Spleen (tissue), 7 donors: ENCODE data around the gene LRRC34.

Source experiments
- POLR2AphosphoS5 ChIP-seq, 3 donors: sonication (generic); formaldehyde crosslinking; IDR thresholded peaks; one replicate each; pipeline ENCODE4 v1.5.1; 2017; ENCODE audit warnings: antibody characterized with exemption in 3 of 3
- TF ChIP-seq, protein P1 (sequence below), 11 experiments: fragments of 200-600 bp in 7 of 11; fragments of 450-650 bp in 4 of 11; sonication (generic) in 4 of 11; IDR thresholded peaks in 8 of 11; conservative IDR thresholded peaks in 3 of 11; 1 replicate in 7 of 11; 2 replicates in 4 of 11; pipeline versions ENCODE4 v1.4.0 to v1.8.0; 2016 to 2021; ENCODE audit warnings: antibody characterized with exemption in 11 of 11, inconsistent platforms in 4 of 11, mild to moderate bottlenecking in 1 of 11
- donor health status: DM: no; HTN: no; CAD: no; lungs with moderate emphysema.
- donor health status: DM: no; HTN: no; CAD: no.
- donor health status: DM: no; HTN: no; CAD: no.

DNA sequence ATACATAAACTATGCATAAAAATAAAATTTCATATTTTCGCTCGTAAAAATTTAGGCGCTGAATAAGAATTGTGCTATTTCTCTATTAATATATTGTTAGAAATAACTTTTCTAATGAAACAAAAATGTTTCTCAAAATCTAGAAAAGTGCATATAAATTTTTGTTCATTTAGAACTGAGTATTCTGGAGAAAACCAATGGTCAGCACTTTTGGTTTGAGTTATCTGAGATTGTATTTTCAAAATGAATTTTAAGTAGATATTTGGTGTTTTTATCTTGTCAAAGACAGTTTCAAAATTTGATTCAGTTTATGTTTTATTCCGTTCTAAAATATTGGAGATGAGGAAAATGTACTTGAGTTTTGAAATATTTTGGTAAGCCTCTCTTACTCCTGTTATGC, 25.6 kb downstream of the LRRC34 start:
- TF ChIP-seq, protein P1, sequence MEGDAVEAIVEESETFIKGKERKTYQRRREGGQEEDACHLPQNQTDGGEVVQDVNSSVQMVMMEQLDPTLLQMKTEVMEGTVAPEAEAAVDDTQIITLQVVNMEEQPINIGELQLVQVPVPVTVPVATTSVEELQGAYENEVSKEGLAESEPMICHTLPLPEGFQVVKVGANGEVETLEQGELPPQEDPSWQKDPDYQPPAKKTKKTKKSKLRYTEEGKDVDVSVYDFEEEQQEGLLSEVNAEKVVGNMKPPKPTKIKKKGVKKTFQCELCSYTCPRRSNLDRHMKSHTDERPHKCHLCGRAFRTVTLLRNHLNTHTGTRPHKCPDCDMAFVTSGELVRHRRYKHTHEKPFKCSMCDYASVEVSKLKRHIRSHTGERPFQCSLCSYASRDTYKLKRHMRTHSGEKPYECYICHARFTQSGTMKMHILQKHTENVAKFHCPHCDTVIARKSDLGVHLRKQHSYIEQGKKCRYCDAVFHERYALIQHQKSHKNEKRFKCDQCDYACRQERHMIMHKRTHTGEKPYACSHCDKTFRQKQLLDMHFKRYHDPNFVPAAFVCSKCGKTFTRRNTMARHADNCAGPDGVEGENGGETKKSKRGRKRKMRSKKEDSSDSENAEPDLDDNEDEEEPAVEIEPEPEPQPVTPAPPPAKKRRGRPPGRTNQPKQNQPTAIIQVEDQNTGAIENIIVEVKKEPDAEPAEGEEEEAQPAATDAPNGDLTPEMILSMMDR (IDR thresholded peaks at IDR 0.05 in 8 of 11, conservative IDR thresholded peaks at IDR 0.05 in 3 of 11), result no peak
- TF ChIP-seq POLR2AphosphoS5 (IDR thresholded peaks at IDR 0.05), result no peak
